ENCODE data around the gene CYP19A1.
"Not testable (repeated sequence)": the region's sequence is repeated elsewhere in the genome, so short reads cannot be mapped to it uniquely, and the experiment has no call there.

The CYP19A1 gene

GRCh38 chr15:51299187-51300015 is 39.0 kb downstream of the CYP19A1 start:
- no peak for DNase-seq (ENCODE audit: low read depth in 1 of 2, low spot score in 1 of 2)

- no peak for DNase-seq (ENCODE audit: low read depth in 1 of 2, low spot score in 1 of 2)
Observed at GRCh38 chr15:51298620-51299019, 39.8 kb downstream of the CYP19A1 start.

GRCh38 chr15:51290720-51291119 is 47.7 kb downstream of the CYP19A1 start:
- DNase-seq (ENCODE audit: low read depth in 1 of 2, low spot score in 1 of 2) = no peak

GRCh38 chr15:51289290-51289689 is 49.1 kb downstream of the CYP19A1 start:
- DNase-seq (ENCODE audit: low read depth in 1 of 2, low spot score in 1 of 2) = no peak

GRCh38 chr15:51288143-51289065 is 50.0 kb downstream of the CYP19A1 start:
- no peak for DNase-seq (ENCODE audit: low read depth in 1 of 2, low spot score in 1 of 2)

- no peak for DNase-seq (ENCODE audit: low read depth in 1 of 2, low spot score in 1 of 2)
Observed at GRCh38 chr15:51286816-51287215, 51.6 kb downstream of the CYP19A1 start.

- DNase-seq (ENCODE audit: low read depth in 1 of 2, low spot score in 1 of 2) = no peak
Observed at GRCh38 chr15:51285399-51285798, 53.0 kb downstream of the CYP19A1 start.

GRCh38 chr15:51284871-51285270 is 53.5 kb downstream of the CYP19A1 start:
- DNase-seq (ENCODE audit: low read depth in 1 of 2, low spot score in 1 of 2) = no peak

- no peak for DNase-seq (ENCODE audit: low read depth in 1 of 2, low spot score in 1 of 2)
Observed at GRCh38 chr15:51283026-51283425, 55.4 kb downstream of the CYP19A1 start.

- DNase-seq (ENCODE audit: low read depth in 1 of 2, low spot score in 1 of 2) = not testable (repeated sequence)
Observed at GRCh38 chr15:51282241-51282640, 56.2 kb downstream of the CYP19A1 start.

GRCh38 chr15:51281368-51281967 is 56.9 kb downstream of the CYP19A1 start:
- no peak for DNase-seq (ENCODE audit: low read depth in 1 of 2, low spot score in 1 of 2)

- DNase-seq (ENCODE audit: low read depth in 1 of 2, low spot score in 1 of 2) = no peak
Observed at GRCh38 chr15:51280838-51281237, 57.6 kb downstream of the CYP19A1 start.

- DNase-seq (ENCODE audit: low read depth in 1 of 2, low spot score in 1 of 2) = no peak
Observed at GRCh38 chr15:51279391-51279790, 59.0 kb downstream of the CYP19A1 start.

GRCh38 chr15:51277101-51277500 is 61.3 kb downstream of the CYP19A1 start:
- DNase-seq (ENCODE audit: low read depth in 1 of 2, low spot score in 1 of 2) = no peak

- no peak for DNase-seq (ENCODE audit: low read depth in 1 of 2, low spot score in 1 of 2)
Observed at GRCh38 chr15:51274956-51275355, 63.4 kb downstream of the CYP19A1 start.

GRCh38 chr15:51270706-51271105 is 67.7 kb downstream of the CYP19A1 start:
- DNase-seq (ENCODE audit: low read depth in 1 of 2, low spot score in 1 of 2) = no peak

- no peak for DNase-seq (ENCODE audit: low read depth in 1 of 2, low spot score in 1 of 2)
Observed at GRCh38 chr15:51269496-51269895, 68.9 kb downstream of the CYP19A1 start.

- DNase-seq (ENCODE audit: low read depth in 1 of 2, low spot score in 1 of 2) = no peak
Observed at GRCh38 chr15:51267703-51268083, 70.7 kb downstream of the CYP19A1 start.

GRCh38 chr15:51267051-51267702 is 71.2 kb downstream of the CYP19A1 start:
- DNase-seq (ENCODE audit: low read depth in 1 of 2, low spot score in 1 of 2) = no peak

GRCh38 chr15:51266656-51267050 is 71.7 kb downstream of the CYP19A1 start:
- DNase-seq (ENCODE audit: low read depth in 1 of 2, low spot score in 1 of 2) = no peak

- no peak for DNase-seq (ENCODE audit: low read depth in 1 of 2, low spot score in 1 of 2)
Observed at GRCh38 chr15:51265037-51265555, 73.3 kb downstream of the CYP19A1 start.
